IPS DF 19.7 (cell line): ENCODE data around the gene CTAGE4.
"Not testable (repeated sequence)": the region's sequence is repeated elsewhere in the genome, so short reads cannot be mapped to it uniquely, and the experiment has no call there.

Experiments used
- DNase-seq: peaks from one replicate; pipeline ENCODE4 v3.0.0-alpha.2; 2013; ENCODE audit warnings: low read depth, low spot score

Gene CTAGE4

DNA sequence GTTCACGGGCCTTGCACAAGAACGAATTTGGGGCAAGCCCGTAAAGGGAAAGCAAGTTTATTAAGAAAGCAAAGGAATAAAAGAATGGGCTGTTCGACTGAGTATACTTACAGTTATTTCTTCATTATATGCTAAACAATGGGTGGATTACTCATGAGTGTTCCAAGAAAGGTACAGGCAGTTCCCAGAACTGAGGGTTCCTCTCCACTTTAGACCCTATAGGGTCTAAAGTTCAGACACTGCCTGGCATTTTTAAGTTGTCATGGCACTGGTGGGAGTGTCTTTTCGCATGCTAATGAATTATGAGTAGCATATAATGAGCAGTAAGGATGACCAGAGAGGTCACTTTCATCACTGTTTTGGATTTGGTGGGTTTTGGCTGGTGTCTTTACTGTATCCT is 22.0 kb downstream of the CTAGE4 start:
- DNase-seq, result not testable (repeated sequence)

DNA sequence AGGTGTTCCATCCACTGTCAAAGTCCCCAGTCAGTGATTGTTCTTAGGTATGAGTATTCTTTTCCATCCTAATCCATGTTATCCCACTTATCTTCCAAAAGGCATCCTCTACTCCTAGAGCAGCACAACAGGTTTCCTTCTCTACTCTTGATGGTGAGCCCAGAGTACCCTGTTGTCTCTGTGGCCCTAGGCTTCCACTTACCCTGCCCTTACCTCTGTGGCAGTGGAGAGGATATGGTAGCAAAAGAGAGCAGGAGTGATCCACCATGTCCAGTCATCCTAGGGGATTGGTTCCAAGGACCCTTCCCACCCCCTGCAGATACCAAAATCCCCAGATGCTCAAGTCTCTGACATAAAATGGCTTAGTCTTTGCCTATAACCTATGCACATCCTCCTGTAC is 33.9 kb downstream of the CTAGE4 start:
- not testable (repeated sequence) for DNase-seq

DNA sequence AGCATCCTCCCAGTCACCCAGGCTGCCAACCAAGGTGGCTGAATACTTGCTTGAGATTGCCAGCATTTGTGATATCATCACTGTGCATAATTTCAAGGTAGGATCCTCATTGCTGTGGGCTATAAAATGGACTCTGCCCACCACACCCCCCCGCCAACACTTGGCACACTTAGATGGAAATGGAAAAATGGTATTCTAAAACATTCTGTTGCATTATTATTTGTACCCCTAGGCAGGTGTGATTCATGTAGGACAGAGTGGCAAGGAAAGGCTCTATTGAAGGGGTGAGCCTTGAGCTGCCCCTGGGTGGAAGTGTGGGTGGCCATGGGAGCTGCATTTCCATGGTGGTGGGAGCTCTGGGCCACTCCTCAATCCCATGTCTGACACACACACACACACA is 35.3 kb downstream of the CTAGE4 start:
- not testable (repeated sequence) for DNase-seq

DNA sequence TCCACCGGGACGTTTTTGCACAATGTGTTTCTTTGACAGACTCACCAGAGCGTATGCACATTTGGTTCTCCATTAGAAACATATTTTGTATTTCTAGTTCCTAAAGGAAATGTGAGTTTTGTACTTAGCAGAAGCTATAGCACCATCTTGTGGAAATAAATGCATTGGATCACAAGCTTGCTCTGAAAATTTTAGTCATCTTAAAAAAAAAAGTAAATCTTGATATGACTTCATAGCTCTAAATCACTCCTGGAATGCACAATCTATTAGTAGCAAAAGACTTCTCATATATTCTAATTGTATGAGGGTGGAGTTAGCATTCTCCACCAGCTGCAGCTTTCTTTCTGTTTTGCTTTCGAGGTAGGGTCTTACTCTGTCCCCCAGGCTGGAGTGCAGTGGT is 35.9 kb downstream of the CTAGE4 start:
- not testable (repeated sequence) for DNase-seq

DNA sequence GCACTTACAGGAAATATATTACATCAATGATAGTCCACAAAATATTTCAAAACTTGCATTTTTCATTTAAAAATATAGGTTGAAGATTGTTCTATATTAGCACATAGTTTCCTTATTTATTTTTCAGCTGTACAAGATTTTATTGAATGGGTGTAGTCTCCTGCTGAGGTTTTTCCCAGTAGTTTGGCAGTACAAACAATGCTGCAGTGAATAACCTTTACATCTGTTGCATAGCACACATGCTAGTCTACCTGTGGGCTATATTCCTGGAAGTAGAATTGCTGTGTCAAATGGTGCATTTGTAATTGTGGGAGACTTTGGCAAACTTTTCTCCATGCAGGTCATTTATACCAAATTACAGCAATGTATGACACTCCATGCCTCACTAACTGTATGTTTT is 37.3 kb downstream of the CTAGE4 start:
- DNase-seq, result not testable (repeated sequence)

DNA sequence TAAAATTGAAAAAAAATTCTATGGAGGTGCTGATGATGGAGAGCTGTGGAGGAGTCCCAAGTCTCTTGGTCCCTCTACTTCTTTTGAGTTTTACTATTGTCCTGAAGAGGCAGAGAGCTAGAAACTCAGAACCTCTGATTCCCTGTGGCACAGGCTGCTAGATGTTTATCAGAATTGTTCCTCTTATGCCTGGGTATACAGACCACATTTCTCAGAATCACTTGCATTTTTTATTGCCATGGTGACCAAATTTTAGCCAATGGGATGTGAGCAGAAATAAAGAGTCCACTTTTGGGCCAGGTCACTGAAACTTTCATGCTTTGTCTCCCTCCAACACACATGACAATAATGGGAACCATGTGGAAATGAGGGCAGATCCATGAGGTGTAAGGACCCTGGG is 40.4 kb downstream of the CTAGE4 start:
- DNase-seq, result not testable (repeated sequence)

DNA sequence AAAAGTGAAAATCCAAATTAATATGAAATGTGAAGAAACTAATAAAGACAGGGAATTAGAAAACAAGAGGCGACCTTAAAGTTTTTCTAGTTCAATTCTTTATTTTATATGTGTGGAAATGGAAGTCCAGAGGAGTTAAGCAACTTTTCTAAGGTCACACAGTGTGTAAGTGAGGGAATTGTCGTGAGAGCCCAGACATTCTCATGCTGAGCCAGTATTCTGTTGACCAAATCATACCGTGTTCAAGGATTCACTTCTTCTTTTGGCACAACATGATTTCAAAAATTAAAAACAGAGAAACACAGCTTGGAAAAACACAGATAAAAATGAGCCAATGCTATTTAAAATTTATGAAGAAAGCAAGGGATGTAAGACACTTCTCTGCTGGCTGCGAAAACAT is 43.6 kb downstream of the CTAGE4 start:
- DNase-seq, result not testable (repeated sequence)

DNA sequence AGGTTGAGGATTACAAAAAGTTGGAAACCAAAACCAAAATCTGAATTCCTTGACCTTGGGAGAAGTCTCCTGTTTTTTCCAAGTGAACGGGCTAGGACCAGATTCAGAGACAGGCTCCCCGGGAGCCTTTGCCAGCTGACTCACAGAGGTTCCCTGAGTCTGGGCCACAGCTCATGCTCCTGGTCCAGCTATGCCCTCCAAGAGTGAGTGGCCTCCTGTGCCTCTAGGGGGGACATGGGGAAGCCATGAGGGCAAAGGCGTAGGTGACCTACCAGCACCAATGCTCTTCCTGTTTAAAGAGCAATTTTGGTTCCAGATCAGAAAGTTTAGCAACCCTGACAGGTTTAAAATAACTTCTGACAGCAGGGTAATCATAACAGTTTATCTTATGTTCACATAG is 45.5 kb downstream of the CTAGE4 start:
- DNase-seq, result not testable (repeated sequence)

DNA sequence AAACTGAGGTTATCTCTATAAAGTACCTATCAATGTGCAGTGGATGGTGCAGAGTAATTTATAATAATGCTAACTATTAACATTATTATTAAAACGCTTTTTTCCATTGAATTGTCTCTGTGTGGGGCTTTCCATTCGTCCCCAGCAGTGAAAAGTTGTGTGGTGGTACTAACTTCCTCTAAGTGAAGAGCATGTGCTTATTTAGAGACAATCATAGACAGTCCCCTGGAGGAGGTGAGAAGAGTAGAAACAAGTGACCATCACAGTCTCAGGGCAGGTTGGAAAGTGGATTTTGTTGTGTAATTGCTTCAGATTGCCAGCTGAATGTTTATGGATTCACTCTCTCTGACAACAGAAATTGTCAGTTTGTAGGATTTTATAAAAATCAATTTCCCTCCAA is 47.8 kb downstream of the CTAGE4 start:
- not testable (repeated sequence) for DNase-seq

DNA sequence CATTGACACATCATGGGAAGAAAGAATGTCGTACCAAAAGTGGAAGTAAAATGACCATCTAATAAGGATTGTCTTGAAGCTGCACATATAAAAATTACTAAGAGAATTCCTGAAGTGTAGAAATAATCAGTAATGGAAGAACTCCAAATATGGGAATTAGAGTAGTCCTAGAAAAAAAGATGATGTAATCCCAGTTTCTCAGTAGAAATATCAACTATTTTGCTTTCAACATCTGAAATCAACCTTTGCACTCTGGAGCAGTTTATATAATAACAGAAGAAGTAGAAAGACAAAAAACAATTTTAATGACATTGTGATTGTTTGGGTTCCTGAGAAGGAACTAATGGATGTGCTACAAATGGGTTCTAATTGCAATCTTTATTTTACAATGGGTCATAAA is 49.8 kb downstream of the CTAGE4 start:
- not testable (repeated sequence) for DNase-seq
